Heart right ventricle (tissue), 16 donors: ENCODE measurements around the gene AUTS2. TPM values are rescaled to one million over a fixed set of nuclear protein-coding genes. Genes with fewer than 3 reads are reported as not detected.

Experiments
- ATAC-seq, 8 donors: fragments of 200-7000 bp; cut with Tn5 transposase; one replicate each; pipeline ENCODE4 v1.9.1; 2020; ENCODE audit warnings: mild to moderate bottlenecking in 8 of 8, moderate library complexity in 8 of 8, moderate number of reproducible peaks in 1 of 8
- DNase-seq, 2 donors: peaks; one replicate each; pipeline ENCODE4 v3.0.0-alpha.2; 2020
- H3K27ac ChIP-seq, 10 donors: fragments of 200-600 bp; sonication (generic) in 2 of 10; one replicate each; pipeline versions ENCODE4 v1.5.0 to v1.8.0; 2020 to 2022; ENCODE audit warnings: mild to moderate bottlenecking in 3 of 10
- H3K27me3 ChIP-seq, 7 donors: fragments of 200-600 bp; one replicate each; pipeline ENCODE4 v1.8.0; 2021 to 2022; ENCODE audit warnings: mild to moderate bottlenecking in 2 of 7
- H3K36me3 ChIP-seq, 9 donors: fragments of 200-600 bp; sonication (generic) in 1 of 9; one replicate each; pipeline versions ENCODE4 v1.5.0 to v1.8.0; 2020 to 2022; ENCODE audit warnings: mild to moderate bottlenecking in 2 of 9
- H3K4me1 ChIP-seq, 9 donors: fragments of 200-600 bp; sonication (generic) in 1 of 9; one replicate each; pipeline versions ENCODE4 v1.5.0 to v1.8.0; 2020 to 2022; ENCODE audit warnings: mild to moderate bottlenecking in 4 of 9
- H3K4me3 ChIP-seq, 10 donors: fragments of 200-600 bp; sonication (generic) in 2 of 10; one replicate each; pipeline versions ENCODE4 v1.5.0 to v1.8.0; 2020 to 2022; ENCODE audit warnings: mild to moderate bottlenecking in 7 of 10, moderate library complexity in 2 of 10
- H3K9me3 ChIP-seq, 11 donors: fragments of 200-600 bp in 10 of 11; sonication (generic) in 2 of 11; one replicate each; pipeline versions ENCODE4 v1.5.0 to v1.8.0; 2013 to 2022; ENCODE audit warnings: mild to moderate bottlenecking in 2 of 11, control low read depth in 1 of 11, moderate library complexity in 1 of 11
- WGBS, 2 donors: extraction: QIAGEN DNeasy Blood & Tissue Kit; methylation state at CpG; one replicate each; pipeline ENCODE4 v1.1.7; 2013; ENCODE audit warnings: inconsistent platforms in 1 of 2; 5-methylcytosine and 5-hydroxymethylcytosine counted together
- intact Hi-C, 10 donors: fragments of 100-400 bp; cut with DNase I; formaldehyde crosslinking; loops; one replicate each; pipeline versions ENCODE4 v1.11.1 to v1.14.2; 2022
- polyA plus RNA-seq, 2 donors: library from polyadenylated mRNA; stranded (reverse); fragments of 200-250 nt; gene quantifications; one replicate each; pipeline ENCODE4 v1.2.3, GENCODE V29; 2013
- total RNA-seq, 10 donors: library from RNA; stranded (reverse); fragmentation: NEBNext Ultra II Directional in 3 of 10; extraction: Animal tissue kit (Norgen Biotek cat#: 25700) in 3 of 10; gene quantifications; one replicate each; pipeline versions ENCODE4 v1.2.1 to v1.2.4, GENCODE V29; 2021 to 2023
- TF ChIP-seq, protein P1 (sequence below), 9 donors: fragments of 200-600 bp; sonication (generic) in 2 of 9; IDR thresholded peaks; one replicate each; pipeline versions ENCODE4 v1.5.0 to v1.8.0; 2021 to 2022; ENCODE audit warnings: antibody characterized with exemption in 9 of 9, mild to moderate bottlenecking in 5 of 9, moderate library complexity in 1 of 9
- donor health status: Arrhythmogenic right ventricular cardiomyopathy.
- donor health status: ischemic (EF 13 %, LVEDD 7.1; RV severe dilation, severe dysfunction).
- donor health status: healthy with polysubstance abuse.
- donor health status: DM: no; HTN: yes; CAD: no.
- donor health status: DM: no; HTN: no; CAD: no.
- donor health status: ischemic (EF 25% LVEDD 6.9; RV normal size, moderate dysfunction).
- donor health status: ischemic (EF 25% LVEDD 5.7; RV mildly dilated, moderate dysfunction).
- donor health status: healthy.
- donor health status: DM: yes; HTN: yes; CAD: no.
- donor health status: Ischemic cardiomyopathy.
- donor health status: ischemic (EF 35%, LVEDD 5.7; RV mildly dilated, moderate dysfunction).
- donor health status: nonischemic (EF 11% LVEDD 7.7; RV severe dilation, severe dysfunction).
- donor health status: DM: yes; HTN: yes; CAD: no.
- donor health status: PGD.
- donor health status: ischemic (EF 29% LVEDD 5.4; RV normal size, mild dysfunction).
- donor health status: nonischemic (EF 23%, LVEDD 6.1; RV moderate dilation, normal function).

AUTS2 gene
- total and polyA plus RNA-seq, 12 donors, result 1.6 to 11.2 (median 7.3) TPM

- Histone ChIP-seq H3K36me3 (no peaks in the 10 kb centered on the region), H3K9me3 (no peaks in the 10 kb centered on the region), H3K27ac (no peak overlapping the region), H3K27me3 (no peaks in the 10 kb centered on the region), H3K4me3 (no peak overlapping the region), H3K4me1 (peaks cover 6 to 37% (median 24%) of the 10 kb centered on the region in 9 donors)
- DNase-seq, result no peak
- no peak for ATAC-seq
- intact Hi-C loops, result no loop called here
- TF ChIP-seq, protein P1, sequence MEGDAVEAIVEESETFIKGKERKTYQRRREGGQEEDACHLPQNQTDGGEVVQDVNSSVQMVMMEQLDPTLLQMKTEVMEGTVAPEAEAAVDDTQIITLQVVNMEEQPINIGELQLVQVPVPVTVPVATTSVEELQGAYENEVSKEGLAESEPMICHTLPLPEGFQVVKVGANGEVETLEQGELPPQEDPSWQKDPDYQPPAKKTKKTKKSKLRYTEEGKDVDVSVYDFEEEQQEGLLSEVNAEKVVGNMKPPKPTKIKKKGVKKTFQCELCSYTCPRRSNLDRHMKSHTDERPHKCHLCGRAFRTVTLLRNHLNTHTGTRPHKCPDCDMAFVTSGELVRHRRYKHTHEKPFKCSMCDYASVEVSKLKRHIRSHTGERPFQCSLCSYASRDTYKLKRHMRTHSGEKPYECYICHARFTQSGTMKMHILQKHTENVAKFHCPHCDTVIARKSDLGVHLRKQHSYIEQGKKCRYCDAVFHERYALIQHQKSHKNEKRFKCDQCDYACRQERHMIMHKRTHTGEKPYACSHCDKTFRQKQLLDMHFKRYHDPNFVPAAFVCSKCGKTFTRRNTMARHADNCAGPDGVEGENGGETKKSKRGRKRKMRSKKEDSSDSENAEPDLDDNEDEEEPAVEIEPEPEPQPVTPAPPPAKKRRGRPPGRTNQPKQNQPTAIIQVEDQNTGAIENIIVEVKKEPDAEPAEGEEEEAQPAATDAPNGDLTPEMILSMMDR (IDR thresholded peaks at IDR 0.05), result no peak
- WGBS, 2 donors, result 67 to 74% methylated on average over 5 of the region's 5 CpGs
Observed at GRCh38 chr7:69801729-69802682, 203.7 kb downstream of the AUTS2 start.

GRCh38 chr7:69803699-69804516 lies 205.6 kb downstream of the AUTS2 start:
- TF ChIP-seq, protein P1 (IDR thresholded peaks at IDR 0.05), result no peak
- H3K9me3 ChIP-seq, result peaks cover 0 to 5% (median 0%) of the 10 kb centered on the region in 11 donors

GRCh38 chr7:69804962-69805361 lies 206.7 kb downstream of the AUTS2 start:
- Histone ChIP-seq H3K27ac (no peak overlapping the region), H3K27me3 (no peaks in the 10 kb centered on the region), H3K4me3 (no peak overlapping the region), H3K9me3 (peaks cover 0 to 5% (median 0%) of the 10 kb centered on the region in 11 donors), H3K4me1 (peaks cover 6 to 26% (median 22%) of the 10 kb centered on the region in 9 donors), H3K36me3 (no peaks in the 10 kb centered on the region)
- no peak for ATAC-seq
- intact Hi-C loops, result no loop called here
- 83 to 84% methylated on average over 2 of the region's 2 CpGs for WGBS, 2 donors
- DNase-seq, result no peak
- TF ChIP-seq, protein P1 (IDR thresholded peaks at IDR 0.05), result no peak

More at GRCh38 chr7:69803699-69804516, 205.6 kb downstream of the AUTS2 start:
- ATAC-seq, result no peak
- no peaks in the 10 kb centered on the region for H3K27me3 ChIP-seq
- intact Hi-C loops, result no loop called here
- WGBS, 2 donors, result 92 to 96% methylated on average over 5 of the region's 5 CpGs
- H3K4me3 ChIP-seq, result no peak overlapping the region
- no peaks in the 10 kb centered on the region for H3K36me3 ChIP-seq
- H3K4me1 ChIP-seq, result peaks cover 6 to 28% (median 22%) of the 10 kb centered on the region in 9 donors
- H3K27ac ChIP-seq, result no peak overlapping the region
- DNase-seq, result no peak

- no peaks in the 10 kb centered on the region for H3K36me3 ChIP-seq
- H3K27me3 ChIP-seq, result no peaks in the 10 kb centered on the region
- no peak overlapping the region for H3K27ac ChIP-seq
- TF ChIP-seq, protein P1 (IDR thresholded peaks at IDR 0.05), result no peak
- no peak for DNase-seq
- peaks cover 0 to 5% (median 0%) of the 10 kb centered on the region in 11 donors for H3K9me3 ChIP-seq
- no peak for ATAC-seq
- peaks cover 0 to 3% (median 0%) of the 10 kb centered on the region in 9 donors for H3K4me1 ChIP-seq
- WGBS, 2 donors, result 95 to 97% methylated on average over 1 of the region's 1 CpG
- intact Hi-C loops, result no loop called here
- H3K4me3 ChIP-seq, result no peak overlapping the region
Observed at GRCh38 chr7:69808391-69808790, 210.1 kb downstream of the AUTS2 start.
